ENCODE measurements around the gene KHK.

The KHK gene

GRCh38 chr2:27085673-27086089 is 891 bp upstream of the KHK start (continued):
- TF ChIP-seq ELK4 (IDR thresholded peaks at IDR 0.05; ENCODE audit: borderline replicate concordance, low read depth, low read length) (no peak), BCL6B (tag by site-specific recombination; IDR thresholded peaks at IDR 0.05) (no peak), SP2 (tag by site-specific recombination; IDR thresholded peaks at IDR 0.05) (no peak), ZNF423 (tag by site-specific recombination; IDR thresholded peaks at IDR 0.05) (no peak), KLF1 (tag by site-specific recombination; IDR thresholded peaks at IDR 0.05) (peak; percentile 62), ZNF704 (tag by site-specific recombination; IDR thresholded peaks at IDR 0.05) (no peak), ZNF155 (tag by site-specific recombination; IDR thresholded peaks at IDR 0.05) (no peak), ZNF211 (tag by site-specific recombination; IDR thresholded peaks at IDR 0.05; ENCODE audit: low read depth) (no peak), SP7 (tag by site-specific recombination; IDR thresholded peaks at IDR 0.05) (no peak), ZNF16 (tag by site-specific recombination; IDR thresholded peaks at IDR 0.05; ENCODE audit: low read depth) (no peak), ZNF837 (tag by site-specific recombination; IDR thresholded peaks at IDR 0.05) (no peak), ZNF157 (tag by site-specific recombination; IDR thresholded peaks at IDR 0.05) (no peak), ZNF785 (tag by site-specific recombination; IDR thresholded peaks at IDR 0.05) (no peak), ZNF670 (tag by site-specific recombination; IDR thresholded peaks at IDR 0.05; ENCODE audit: low read depth) (no peak), ZNF114 (tag by site-specific recombination; IDR thresholded peaks at IDR 0.05) (no peak), ZNF654 (tag by site-specific recombination; IDR thresholded peaks at IDR 0.05; ENCODE audit: low read depth) (peak; percentile 43), ZSCAN16 (tag by site-specific recombination; IDR thresholded peaks at IDR 0.05) (no peak), ZBTB1 (tag by site-specific recombination; IDR thresholded peaks at IDR 0.05) (no peak), KLF9 (tag by site-specific recombination; IDR thresholded peaks at IDR 0.05; ENCODE audit: low read depth) (peak; percentile 39), PRDM10 (tag by site-specific recombination; IDR thresholded peaks at IDR 0.05) (no peak), ZNF791 (tag by site-specific recombination; IDR thresholded peaks at IDR 0.05) (no peak), ZNF184 (tag by site-specific recombination; IDR thresholded peaks at IDR 0.05) (no peak), OSR2 (tag by site-specific recombination; IDR thresholded peaks at IDR 0.05) (no peak), GLIS2 (tag by site-specific recombination; IDR thresholded peaks at IDR 0.05) (peak; percentile 57; the same call in 1 of the 2 replicates), ZNF311 (tag by site-specific recombination; IDR thresholded peaks at IDR 0.05; ENCODE audit: borderline replicate concordance) (no peak), ZNF600 (tag by site-specific recombination; IDR thresholded peaks at IDR 0.05) (peak; percentile 60; the same call in 1 of the 2 replicates), ZFP37 (tag by site-specific recombination; IDR thresholded peaks at IDR 0.05) (peak; percentile 47; the same call in 1 of the 2 replicates), ZNF292 (tag by site-specific recombination; IDR thresholded peaks at IDR 0.05; ENCODE audit: borderline replicate concordance, low read depth) (no peak), ZNF549 (tag by site-specific recombination; IDR thresholded peaks at IDR 0.05) (no peak), ZNF830 (tag by site-specific recombination; IDR thresholded peaks at IDR 0.05; ENCODE audit: low read depth) (no peak), ZNF335 (tag by site-specific recombination; conservative IDR thresholded peaks at IDR 0.05) (peak; percentile 79)
- TF ChIP-seq, protein P1, sequence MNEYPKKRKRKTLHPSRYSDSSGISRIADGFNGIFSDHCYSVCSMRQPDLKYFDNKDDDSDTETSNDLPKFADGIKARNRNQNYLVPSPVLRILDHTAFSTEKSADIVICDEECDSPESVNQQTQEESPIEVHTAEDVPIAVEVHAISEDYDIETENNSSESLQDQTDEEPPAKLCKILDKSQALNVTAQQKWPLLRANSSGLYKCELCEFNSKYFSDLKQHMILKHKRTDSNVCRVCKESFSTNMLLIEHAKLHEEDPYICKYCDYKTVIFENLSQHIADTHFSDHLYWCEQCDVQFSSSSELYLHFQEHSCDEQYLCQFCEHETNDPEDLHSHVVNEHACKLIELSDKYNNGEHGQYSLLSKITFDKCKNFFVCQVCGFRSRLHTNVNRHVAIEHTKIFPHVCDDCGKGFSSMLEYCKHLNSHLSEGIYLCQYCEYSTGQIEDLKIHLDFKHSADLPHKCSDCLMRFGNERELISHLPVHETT (tag by site-specific recombination; IDR thresholded peaks at IDR 0.05): no peak
- TF ChIP-seq, protein P2, sequence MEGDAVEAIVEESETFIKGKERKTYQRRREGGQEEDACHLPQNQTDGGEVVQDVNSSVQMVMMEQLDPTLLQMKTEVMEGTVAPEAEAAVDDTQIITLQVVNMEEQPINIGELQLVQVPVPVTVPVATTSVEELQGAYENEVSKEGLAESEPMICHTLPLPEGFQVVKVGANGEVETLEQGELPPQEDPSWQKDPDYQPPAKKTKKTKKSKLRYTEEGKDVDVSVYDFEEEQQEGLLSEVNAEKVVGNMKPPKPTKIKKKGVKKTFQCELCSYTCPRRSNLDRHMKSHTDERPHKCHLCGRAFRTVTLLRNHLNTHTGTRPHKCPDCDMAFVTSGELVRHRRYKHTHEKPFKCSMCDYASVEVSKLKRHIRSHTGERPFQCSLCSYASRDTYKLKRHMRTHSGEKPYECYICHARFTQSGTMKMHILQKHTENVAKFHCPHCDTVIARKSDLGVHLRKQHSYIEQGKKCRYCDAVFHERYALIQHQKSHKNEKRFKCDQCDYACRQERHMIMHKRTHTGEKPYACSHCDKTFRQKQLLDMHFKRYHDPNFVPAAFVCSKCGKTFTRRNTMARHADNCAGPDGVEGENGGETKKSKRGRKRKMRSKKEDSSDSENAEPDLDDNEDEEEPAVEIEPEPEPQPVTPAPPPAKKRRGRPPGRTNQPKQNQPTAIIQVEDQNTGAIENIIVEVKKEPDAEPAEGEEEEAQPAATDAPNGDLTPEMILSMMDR (tag by site-specific recombination; IDR thresholded peaks at IDR 0.05): peak; percentile 91
